K562 (cell line): Measurements from ENCODE around the gene NFATC2. TPM values are rescaled to one million over a fixed set of nuclear protein-coding genes. Genes with fewer than 3 reads are reported as not detected.

Experiments
- ATAC-seq: fragments of 200-7000 bp; cut with Tn5 transposase; 3 replicates; pipeline ENCODE4 v1.9.1; 2020; ENCODE audit warnings: moderate library complexity
- BruUV-seq: library from RNA; stranded (reverse); fragments of 400-500 nt; replicated peaks from 2 replicates; lab custom pipeline; 2021; lab: Mats Ljungman, UMichigan
- CTCF ChIA-PET: fragments of 300-600 bp; formaldehyde crosslinking; extraction: SDS; loops from one replicate; lab custom pipeline; 2021; ENCODE audit warnings: low intra/inter-chr PET ratio; lab: Yijun Ruan, JAX
- POLR2A ChIA-PET: fragments of 300-600, 350-650 bp; sonication (Branson Sonifier 250); formaldehyde crosslinking; extraction: SDS; loops from one replicate; lab custom pipeline; 2021; ENCODE audit warnings: antibody characterized with exemption, inconsistent platforms; lab: Yijun Ruan, JAX
- DNase-seq, 4 experiments: peaks; one replicate each; pipeline versions ENCODE4 v3.0.0 to v3.0.0-alpha.2; 2011 to 2018; ENCODE audit warnings: low spot score in 3 of 4, mixed read lengths in 3 of 4; ENCODE audit errors: extremely low read depth in 1 of 4
- FAIRE-seq: peaks from 2 replicates; lab custom pipeline; 2011; peaks lifted over from hg19 to GRCh38; lab: Jason Lieb, UNC
- H2AFZ ChIP-seq: 2 replicates; pipeline ENCODE4 v1.6.0; 2011; ENCODE audit warnings: low read depth, low read length, control low read depth, inconsistent platforms
- H3K27ac ChIP-seq: fragments of 200-600 bp; 3 replicates; pipeline ENCODE4 v1.8.0; 2011; ENCODE audit warnings: low read depth, mild to moderate bottlenecking, control low read depth, inconsistent platforms, low read length, moderate library complexity, mixed read lengths; ENCODE audit errors: extremely low read depth
- H3K27me3 ChIP-seq, 2 experiments: fragments of 300-600 bp in 1 of 2; 2 replicates in 1 of 2; 3 replicates in 1 of 2; pipeline versions ENCODE4 v1.6.0 to v1.8.0; 2011; ENCODE audit warnings: inconsistent platforms in 2 of 2, low read length in 2 of 2, mild to moderate bottlenecking in 1 of 2, mixed read lengths in 1 of 2, moderate library complexity in 1 of 2; ENCODE audit not compliant: control insufficient read depth in 2 of 2, insufficient read depth in 2 of 2
- H3K36me3 ChIP-seq: fragments of 300-600 bp; 3 replicates; pipeline ENCODE4 v1.8.0; 2011; ENCODE audit warnings: mild to moderate bottlenecking, low read length, inconsistent platforms; ENCODE audit not compliant: control insufficient read depth, insufficient read depth
- H3K4me1 ChIP-seq, 2 experiments: fragments of 200-600 bp in 1 of 2; replicated peaks in 1 of 2; 2 replicates in 1 of 2; 3 replicates in 1 of 2; pipeline versions ENCODE4 v1.5.1 to v1.8.0; 2011; ENCODE audit warnings: inconsistent platforms in 2 of 2, low read length in 2 of 2, mild to moderate bottlenecking in 1 of 2, mixed read lengths in 1 of 2, moderate library complexity in 1 of 2; ENCODE audit not compliant: control insufficient read depth in 2 of 2, insufficient read depth in 2 of 2
- H3K4me2 ChIP-seq: 2 replicates; pipeline ENCODE4 v1.6.1; 2011; ENCODE audit warnings: low read length, control low read depth, inconsistent platforms, mixed read lengths; ENCODE audit not compliant: insufficient read depth
- H3K4me3 ChIP-seq: fragments of 200-600 bp; sonication (generic), shearing (Covaris generic); 2 replicates; pipeline ENCODE4 v1.5.1; 2016; ENCODE audit warnings: control low read depth, inconsistent platforms
- H3K79me2 ChIP-seq: fragments of 200-600 bp; 3 replicates; pipeline ENCODE4 v1.8.0; 2011; ENCODE audit warnings: low read length, inconsistent platforms; ENCODE audit not compliant: control insufficient read depth, insufficient read depth
- H3K9ac ChIP-seq, 2 experiments: 2 replicates each; pipeline versions ENCODE4 v1.6.0 to v1.6.1; 2011; ENCODE audit warnings: low read depth in 2 of 2, low read length in 2 of 2, control low read depth in 1 of 2, inconsistent platforms in 1 of 2, mild to moderate bottlenecking in 1 of 2, mixed read lengths in 1 of 2; ENCODE audit not compliant: insufficient read depth in 1 of 2
- H3K9me1 ChIP-seq: one replicate; pipeline ENCODE4 v1.6.0; 2011; ENCODE audit warnings: inconsistent platforms, mild to moderate bottlenecking, low read length, moderate library complexity; ENCODE audit not compliant: control insufficient read depth, insufficient read depth
- H3K9me3 ChIP-seq: replicated peaks from 2 replicates; pipeline ENCODE4 v1.5.1; 2011; ENCODE audit warnings: low read depth, low read length, inconsistent platforms; ENCODE audit not compliant: control insufficient read depth, insufficient read depth
- H4K20me1 ChIP-seq: replicated peaks from 2 replicates; pipeline ENCODE4 v1.6.1; 2011; ENCODE audit warnings: low read length, inconsistent platforms, mixed read lengths; ENCODE audit not compliant: control insufficient read depth, insufficient read depth
- DACH1 ChIP-seq: fragments of 450-650 bp; IDR thresholded peaks from 2 replicates; pipeline ENCODE4 v1.6.1; 2018; ENCODE audit not compliant: partially characterized antibody
- ELK3 ChIP-seq: fragments of 450-650 bp; formaldehyde crosslinking; IDR thresholded peaks from 2 replicates; pipeline ENCODE4 v1.4.0; 2020; ENCODE audit warnings: mild to moderate bottlenecking
- ESRRB ChIP-seq: fragments of 250-450 bp; sonication (Bioruptor Pico); IDR thresholded peaks from 2 replicates; pipeline ENCODE4 v1.5.0; 2020; ENCODE audit warnings: mild to moderate bottlenecking, moderate library complexity, borderline replicate concordance
- NCOA2 ChIP-seq, 2 experiments: fragments of 450-650 bp; IDR thresholded peaks; 2 replicates each; pipeline ENCODE4 v1.6.1; 2018; ENCODE audit warnings: mild to moderate bottlenecking in 2 of 2, moderate library complexity in 1 of 2; ENCODE audit not compliant: partially characterized antibody in 2 of 2
- NR2F6 ChIP-seq: fragments of 450-650 bp; formaldehyde crosslinking; IDR thresholded peaks from 2 replicates; pipeline ENCODE4 v1.4.0; 2020; ENCODE audit warnings: mild to moderate bottlenecking
- RREB1 ChIP-seq: fragments of 250-450 bp; sonication (Bioruptor Pico); IDR thresholded peaks from 2 replicates; pipeline ENCODE4 v1.4.0; 2020
- SRSF3 ChIP-seq: fragments of 200-400 bp; formaldehyde crosslinking; IDR thresholded peaks from 2 replicates; pipeline ENCODE4 v1.6.1; 2016; ENCODE audit warnings: mild to moderate bottlenecking, low read length, moderate library complexity; ENCODE audit not compliant: insufficient read depth
- ZBTB8A ChIP-seq: fragments of 450-650 bp; IDR thresholded peaks from 2 replicates; pipeline ENCODE4 v1.6.1; 2018; ENCODE audit warnings: mild to moderate bottlenecking, moderate library complexity; ENCODE audit not compliant: partially characterized antibody
- ZNF583 ChIP-seq: fragments of 250-450 bp; sonication (Bioruptor Pico); IDR thresholded peaks from 2 replicates; pipeline ENCODE4 v1.4.0; 2020
- WGBS: fragments of 100-300 bp; shearing (Covaris generic); methylation state at CpG from one replicate; pipeline ENCODE4 v1.1.6; 2016; ENCODE audit warnings: low coverage, mixed read lengths; ENCODE audit not compliant: insufficient coverage; ENCODE audit errors: missing lambda C conversion rate; 5-methylcytosine and 5-hydroxymethylcytosine counted together
- in situ Hi-C: fragments of 300-500 bp; cut with MboI; formaldehyde crosslinking; loops from 4 replicates; pipeline ENCODE4 v1.15.0; 2018; ENCODE audit warnings: inconsistent platforms, mixed read lengths
- intact Hi-C: fragments of 100-400 bp; cut with micrococcal nuclease; formaldehyde crosslinking; loops from 2 replicates; pipeline ENCODE4 v1.14.2; 2022
- polyA plus RNA-seq, 8 experiments: library from polyadenylated mRNA; depleted of rRNA in 4 of 8; stranded (reverse) in 5 of 8; unstranded in 3 of 8; fragments of >200 nt; fragmentation: Nextera tagmentation in 2 of 8; fragmentation: Illumina TruSeq in 1 of 8; extraction: Ambion mirVana in 2 of 8; extraction: Trizol in 1 of 8; gene quantifications; 2 replicates each; pipeline versions ENCODE4 v1.2.1 to v1.2.3, GENCODE V29; 2011 to 2014; ENCODE audit warnings: inconsistent platforms in 1 of 8, missing spikeins in 1 of 8
- total RNA-seq, 7 experiments: library from RNA; depleted of rRNA in 6 of 7; stranded (reverse); fragments of >200 nt in 6 of 7; fragmentation: Illumina TruSeq in 2 of 7; extraction: Trizol in 2 of 7; gene quantifications; 2 replicates each; pipeline versions ENCODE4 v1.2.1 to v1.2.3, GENCODE V29; 2011 to 2021; ENCODE audit warnings: low replicate concordance in 1 of 7

Gene NFATC2
- total and polyA plus RNA-seq, 9 of the 15 experiments (the other 6 are each of a cell fraction or from before 2014, with no cell fraction given) = 1.9 to 11.2 (median 3.0) TPM

GRCh38 chr20:51357543-51357942 lies 185.0 kb downstream of the NFATC2 start:
- no peaks in the 10 kb centered on the region for H4K20me1 ChIP-seq
- H3K4me3 ChIP-seq = no peak overlapping the region
- ChIA-PET CTCF (no interaction called here), POLR2A (no interaction called here)
- H3K9me3 ChIP-seq = no peaks in the 10 kb centered on the region
- H3K27me3 ChIP-seq = peaks cover 5 to 15% of the 10 kb centered on the region in 2 experiments; a peak in 4 of 5 replicates
- no peaks in the 10 kb centered on the region for H3K79me2 ChIP-seq
- H3K9ac ChIP-seq = no peak overlapping the region
- H3K27ac ChIP-seq = no peak overlapping the region
- ATAC-seq (no peak), FAIRE-seq (no peak), DNase-seq (no peak)
- no peak overlapping the region for H2AFZ ChIP-seq
- no peak for TF ChIP-seq ESRRB (CRISPR knock-in tag)
- no peak for TF ChIP-seq NCOA2 (IDR thresholded peaks at IDR 0.05; ENCODE audit: partially characterized antibody in 2 of 2)
- TF ChIP-seq DACH1 = peak; percentile 96
- H3K4me2 ChIP-seq = no peak overlapping the region
- no peaks in the 10 kb centered on the region for H3K36me3 ChIP-seq
- H3K9me1 ChIP-seq = peaks cover 6% of the 10 kb centered on the region
- WGBS = 10% methylated on average over 1 of the region's 1 CpG
- peaks cover 3 to 11% of the 10 kb centered on the region in 2 experiments; a peak in 3 of 5 replicates for H3K4me1 ChIP-seq
- BruUV-seq = no TSS peak
- intact Hi-C loops (no loop called here), in situ Hi-C loops (no loop called here)

- intact Hi-C loops (no loop called here), in situ Hi-C loops (no loop called here)
- H3K9me1 ChIP-seq = peaks cover 6% of the 10 kb centered on the region
- H2AFZ ChIP-seq = no peak overlapping the region
- peaks cover 3 to 11% of the 10 kb centered on the region in 2 experiments; a peak in 3 of 5 replicates for H3K4me1 ChIP-seq
- H3K4me3 ChIP-seq = no peak overlapping the region
- H4K20me1 ChIP-seq = no peaks in the 10 kb centered on the region
- FAIRE-seq (no peak), ATAC-seq (no peak), DNase-seq (no peak)
- H3K27ac ChIP-seq = no peak overlapping the region
- BruUV-seq = no TSS peak
- ChIA-PET CTCF (no interaction called here), POLR2A (interaction anchor here (0.6 kb wide), 1 partner anchor 625 kb away, joined by 3 read pairs; the partner anchor contains the start of gene PARD6B)
- H3K9me3 ChIP-seq = no peaks in the 10 kb centered on the region
- H3K27me3 ChIP-seq = peaks cover 5 to 15% of the 10 kb centered on the region in 2 experiments; a peak in 4 of 5 replicates
- no peaks in the 10 kb centered on the region for H3K79me2 ChIP-seq
- no peak overlapping the region for H3K9ac ChIP-seq
- WGBS = 4% methylated on average over 3 of the region's 3 CpGs
- H3K4me2 ChIP-seq = no peak overlapping the region
- H3K36me3 ChIP-seq = no peaks in the 10 kb centered on the region
- TF ChIP-seq ELK3 (no peak), NR2F6 (CRISPR knock-in tag) (no peak), ZNF583 (no peak), SRSF3 (no peak), RREB1 (no peak), ZBTB8A (no peak)
Observed at GRCh38 chr20:51356871-51357270, 185.6 kb downstream of the NFATC2 start.
